Activated gamma-delta T cell treated with anti-CD3 and anti-CD28 coated beads, Interleukin-2, amount 50 U/mL, for 16 hours (primary cell): ENCODE measurements around the gene NADK2.

Source experiments
- DNase-seq: peaks from one replicate; pipeline ENCODE4 v3.0.0-alpha.2; 2020; ENCODE audit warnings: low read depth

Gene NADK2

DNA sequence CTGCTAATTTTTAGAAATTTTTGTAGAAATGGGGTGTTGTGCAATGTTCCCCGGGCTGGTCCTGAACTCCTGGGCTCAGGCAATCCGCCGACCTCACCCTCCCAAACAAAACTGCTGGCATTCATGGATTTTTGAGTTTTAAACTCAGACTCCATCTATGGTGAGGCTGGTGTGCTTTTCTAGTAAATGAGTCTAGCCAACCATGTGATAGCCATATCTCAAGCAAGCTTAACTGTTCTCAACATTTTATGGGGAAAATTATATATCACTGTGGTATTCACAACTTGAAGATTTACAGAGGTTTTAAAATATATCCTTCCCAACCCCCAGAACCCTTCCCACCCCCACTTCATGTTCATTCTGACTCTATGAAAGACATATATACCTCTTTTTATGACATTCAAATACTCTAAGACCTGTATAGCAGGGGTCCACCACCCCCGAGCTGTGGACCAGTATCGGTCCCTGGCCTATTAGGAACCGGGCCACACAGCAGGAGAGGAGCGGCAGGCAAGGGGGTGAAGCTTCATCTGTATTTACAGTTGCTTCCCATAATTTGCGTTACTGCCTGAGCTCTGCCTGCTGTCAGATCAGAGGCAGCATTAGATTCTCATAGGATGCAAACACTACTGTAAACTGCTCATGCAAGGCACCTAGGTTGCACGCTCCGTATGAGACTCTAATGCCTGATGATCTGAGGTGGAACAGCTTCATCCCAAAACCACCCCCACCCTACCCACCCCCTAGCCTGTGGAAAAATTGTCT lies 4.5 kb upstream of the NADK2 start:
- DNase-seq, result no peak

GRCh38 chr5:36244076-36244475 lies 2.4 kb upstream of the NADK2 start:
- no peak for DNase-seq

DNA sequence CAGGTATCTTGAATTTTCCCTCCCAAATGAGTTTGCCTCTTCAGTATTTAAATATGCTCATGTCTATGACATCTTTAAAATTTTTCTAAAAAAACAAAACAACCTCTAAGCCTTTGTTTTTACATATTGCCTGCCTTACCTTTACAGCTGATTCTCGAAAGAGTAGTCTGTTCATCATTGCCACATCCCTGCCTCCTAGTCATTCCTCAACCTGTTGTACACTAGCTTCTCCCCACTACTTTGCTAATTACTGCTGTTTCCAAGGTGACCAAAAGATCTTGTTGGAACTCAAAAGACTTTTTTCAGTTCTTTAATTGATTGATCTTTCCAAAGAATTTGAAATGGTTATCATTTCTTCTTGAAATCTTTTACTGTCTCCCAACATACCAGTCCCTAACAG lies 1.9 kb upstream of the NADK2 start:
- DNase-seq, result no peak

- no peak for DNase-seq
Observed at GRCh38 chr5:36242534-36243485, 1.1 kb upstream of the NADK2 start.

DNA sequence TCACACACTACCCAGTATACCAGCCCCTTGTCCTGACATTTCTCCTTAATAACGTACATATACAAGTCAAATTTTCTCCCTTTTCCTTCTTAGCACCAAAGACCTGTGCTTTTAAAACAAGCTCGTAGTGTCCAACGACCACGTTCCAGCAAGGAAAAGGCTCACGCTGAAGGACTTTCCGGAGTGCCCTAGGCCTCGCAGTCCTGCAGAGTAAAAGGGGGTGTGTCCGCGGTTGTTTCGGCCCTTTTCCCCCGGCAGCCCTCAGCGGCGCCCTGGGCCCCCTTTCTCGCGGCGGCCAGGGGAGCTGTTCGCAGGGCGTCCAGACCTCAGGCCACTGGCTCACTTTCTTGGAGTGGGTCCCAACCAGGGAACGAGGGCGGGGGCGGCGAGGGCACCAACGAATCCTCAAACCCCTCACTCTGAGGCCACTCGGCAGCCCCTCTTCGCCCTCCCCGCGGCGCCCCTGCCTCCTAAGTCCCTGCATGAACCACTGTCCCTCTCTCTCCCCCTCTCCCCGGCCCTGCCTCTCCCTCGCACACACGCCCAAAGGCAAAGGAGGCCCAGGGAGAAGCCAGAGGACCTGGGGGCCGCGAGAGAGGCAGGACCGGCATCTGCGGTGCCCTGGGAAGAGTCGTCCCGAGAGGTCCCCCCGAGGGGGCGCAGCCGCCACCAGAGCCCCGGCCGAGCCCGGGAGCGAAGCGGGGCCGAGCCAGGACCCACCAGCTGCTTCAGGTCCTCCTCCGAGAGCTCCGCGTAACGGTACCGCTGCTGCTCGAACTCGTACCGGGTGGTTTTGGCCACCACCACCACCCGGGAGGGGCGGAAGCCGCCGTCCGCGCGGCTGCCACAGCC lies 720 bp downstream of the NADK2 start:
- DNase-seq, result peak; percentile 15

GRCh38 chr5:36239370-36240293 lies 2.1 kb downstream of the NADK2 start:
- DNase-seq, result no peak

DNA sequence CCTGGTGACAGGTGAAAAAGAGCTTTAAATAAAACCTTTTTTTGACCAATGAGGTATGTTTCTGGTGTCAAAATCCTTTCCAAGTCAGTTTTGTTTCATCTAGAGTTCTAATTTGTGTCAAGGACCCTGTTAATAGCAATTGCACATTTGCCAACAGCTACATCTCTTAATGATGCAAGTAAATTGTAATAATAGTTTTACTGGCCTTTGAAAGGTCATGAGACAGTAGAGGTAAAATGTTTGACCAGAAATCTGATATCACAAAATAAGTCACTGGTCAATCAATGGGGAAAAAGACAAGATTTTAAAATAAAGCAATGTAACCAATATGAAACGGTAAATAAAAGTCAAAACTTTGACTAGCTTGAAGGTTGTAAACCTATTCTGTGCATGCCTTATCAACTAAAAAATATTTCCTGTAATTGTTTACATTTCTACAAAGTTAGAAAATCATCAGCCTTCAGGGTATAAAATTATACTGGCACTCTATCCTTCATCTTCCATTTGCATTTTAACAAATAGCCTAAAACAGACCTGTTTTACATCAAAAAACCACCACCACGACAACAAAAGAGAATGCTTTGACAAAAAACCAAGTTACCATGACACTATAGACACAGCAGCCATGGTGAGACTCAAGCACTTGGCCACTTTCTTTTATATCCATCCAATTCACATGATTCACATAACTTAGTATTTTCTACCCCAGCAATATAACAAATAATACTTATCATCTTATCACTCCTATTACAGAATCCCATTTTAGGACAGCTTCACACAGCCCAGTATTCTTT lies 3.0 kb downstream of the NADK2 start:
- no peak for DNase-seq

- no peak for DNase-seq
Observed at GRCh38 chr5:36237751-36238150, 4.0 kb downstream of the NADK2 start.

GRCh38 chr5:36236801-36237200 lies 4.9 kb downstream of the NADK2 start:
- DNase-seq, result no peak

DNA sequence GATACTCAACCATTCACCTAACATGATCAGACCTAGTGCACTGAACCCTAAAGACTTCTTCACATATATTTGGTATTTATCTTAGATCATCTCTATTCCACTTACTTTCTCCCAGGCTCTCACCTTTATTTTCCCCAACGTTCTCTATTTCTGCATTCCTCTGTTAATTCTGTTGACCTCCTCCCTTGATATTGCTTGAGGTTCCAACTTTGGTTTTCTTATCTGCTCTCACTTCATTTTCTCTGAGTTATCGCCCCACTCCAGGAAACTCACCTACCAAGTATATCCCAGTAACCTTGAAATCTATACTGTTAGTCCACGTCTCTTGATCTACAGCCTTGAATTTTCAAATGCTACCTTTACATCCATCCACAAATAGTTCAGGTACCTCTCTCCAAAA lies 9.2 kb downstream of the NADK2 start:
- DNase-seq, result no peak

- DNase-seq, result no peak
Observed at GRCh38 chr5:36230151-36230790, 11.5 kb downstream of the NADK2 start.

DNA sequence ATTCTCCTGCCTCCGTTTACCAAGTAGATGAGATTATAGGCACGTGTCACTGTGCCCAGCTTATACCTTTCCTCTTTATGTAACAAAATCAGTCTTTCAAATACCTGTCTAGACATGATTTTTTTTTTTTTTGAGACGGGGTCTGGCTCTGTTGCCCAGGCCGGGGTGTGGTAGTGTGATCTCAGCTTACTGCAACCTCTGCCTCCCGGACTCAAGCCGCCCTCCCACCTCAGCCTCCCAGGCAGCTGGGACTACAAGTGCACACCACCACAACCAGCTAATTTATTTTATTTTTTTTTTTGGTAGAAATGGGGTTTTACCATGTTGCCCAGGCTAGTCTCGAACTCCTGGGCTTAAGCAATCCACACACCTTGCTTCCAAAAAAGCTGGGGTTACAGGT lies 13.2 kb downstream of the NADK2 start:
- no peak for DNase-seq

GRCh38 chr5:36227046-36227445 lies 14.7 kb downstream of the NADK2 start:
- no peak for DNase-seq

DNA sequence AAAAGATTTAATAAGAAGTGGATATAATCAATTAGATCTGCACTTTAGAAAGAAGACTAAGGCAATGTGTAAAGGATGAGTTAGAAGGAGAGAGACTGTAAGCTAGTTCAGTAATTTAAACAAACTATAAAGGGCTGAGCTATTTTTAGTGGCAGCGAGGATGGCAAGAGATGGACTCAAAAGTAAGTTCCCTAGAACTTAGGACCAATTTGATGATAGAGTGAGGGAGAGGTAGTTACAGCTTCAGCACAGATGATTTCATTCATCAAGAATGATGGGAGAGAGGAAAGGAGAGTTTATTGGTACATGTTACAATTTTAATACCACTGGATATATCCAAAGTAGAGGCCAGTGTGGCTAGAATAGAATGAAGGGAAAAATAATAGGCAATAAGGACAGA lies 19.1 kb downstream of the NADK2 start:
- DNase-seq, result no peak

DNA sequence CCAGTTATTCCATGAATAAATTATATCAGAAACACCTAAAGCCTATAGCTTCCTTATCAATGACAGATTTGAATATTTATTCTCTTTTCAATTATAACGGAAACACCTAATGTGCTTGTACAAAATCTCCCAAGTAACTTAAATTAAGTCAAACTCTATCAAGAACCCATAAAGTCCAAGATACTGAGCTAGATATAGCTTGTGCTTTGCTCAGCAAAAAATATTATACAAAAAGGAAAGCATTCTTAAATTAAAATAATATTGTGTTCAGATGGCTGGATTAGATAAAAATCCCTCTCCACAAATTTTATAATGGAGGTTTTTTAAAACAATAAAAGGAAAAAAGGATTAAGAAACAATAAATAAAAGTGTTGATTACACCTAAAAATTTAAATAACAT lies 23.7 kb downstream of the NADK2 start:
- DNase-seq, result no peak

GRCh38 chr5:36217567-36217966 lies 24.2 kb downstream of the NADK2 start:
- no peak for DNase-seq

GRCh38 chr5:36215910-36216309 lies 25.8 kb downstream of the NADK2 start:
- DNase-seq, result no peak

DNA sequence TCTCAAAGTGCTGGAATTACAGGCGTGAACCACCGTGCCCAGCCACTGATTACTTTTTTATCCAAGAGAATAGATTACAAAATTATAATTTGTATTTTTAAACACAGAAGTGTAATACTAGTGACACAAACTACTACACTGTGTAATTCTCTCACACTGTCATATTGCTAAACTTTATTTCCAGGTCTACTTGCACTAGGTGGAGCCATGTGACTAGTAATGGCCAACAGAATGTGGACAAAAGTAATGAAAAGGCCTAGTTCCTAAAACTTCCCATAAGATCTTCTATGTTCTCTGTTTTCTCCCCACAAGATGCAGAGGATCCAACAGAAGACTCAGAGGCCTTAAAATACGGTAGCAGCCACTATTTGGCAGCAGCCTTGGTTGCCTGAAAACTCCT lies 27.3 kb downstream of the NADK2 start:
- no peak for DNase-seq

GRCh38 chr5:36209664-36210063 lies 32.1 kb downstream of the NADK2 start:
- DNase-seq, result no peak

DNA sequence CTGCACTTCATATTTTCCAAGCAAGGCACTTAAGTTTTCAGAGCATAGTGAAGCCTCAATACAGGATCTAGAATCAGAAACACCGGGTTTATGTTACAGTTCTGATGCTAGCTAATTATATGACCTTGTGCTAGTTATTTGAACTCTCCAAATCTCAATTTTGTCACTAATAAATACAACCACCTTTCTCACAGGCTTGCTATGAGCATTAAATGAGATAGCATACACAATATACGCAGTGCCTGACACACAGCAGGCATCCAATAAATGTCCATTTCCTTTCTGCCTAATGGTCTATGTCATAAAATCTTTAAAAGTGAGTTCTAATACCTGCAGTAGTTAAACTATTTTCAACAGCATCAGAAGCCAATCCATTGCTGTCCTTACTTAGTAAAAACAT lies 32.9 kb downstream of the NADK2 start:
- DNase-seq, result no peak
